HG03442 (cell line): ENCODE data around the gene KRTAP10-11.

Experiments
- ATAC-seq: cut with Tn5 transposase; IDR thresholded peaks from one replicate; pipeline ENCODE4 v1.9.1; 2021; ENCODE audit warnings: mild to moderate bottlenecking, moderate library complexity; ENCODE audit not compliant: unreplicated experiment

KRTAP10-11 gene

GRCh38 chr21:44692798-44693512 is 46.7 kb downstream of the KRTAP10-11 start:
- ATAC-seq, result no peak

GRCh38 chr21:44694776-44695175 is 48.6 kb downstream of the KRTAP10-11 start:
- no peak for ATAC-seq

- no peak for ATAC-seq
Observed at GRCh38 chr21:44695184-44695583, 49.0 kb downstream of the KRTAP10-11 start.

GRCh38 chr21:44695641-44696040 is 49.4 kb downstream of the KRTAP10-11 start:
- no peak for ATAC-seq

- no peak for ATAC-seq
Observed at GRCh38 chr21:44696572-44696971, 50.4 kb downstream of the KRTAP10-11 start.
